CD4-positive, alpha-beta T cell treated with Interleukin-2 at 100 ng/mL for 4 hours (primary cell): ENCODE data around the gene DYNLRB2.
A peak's percentile ranks its signal among the peaks of the same experiment; 100 is the strongest.

ENCODE experiments used
- DNase-seq: peaks from one replicate; pipeline ENCODE4 v3.0.0-alpha.2; 2020; ENCODE audit warnings: low spot score

The DYNLRB2 gene

GRCh38 chr16:80552277-80552676 lies 11.5 kb downstream of the DYNLRB2 start:
- no peak for DNase-seq

- no peak for DNase-seq
Measured at GRCh38 chr16:80554033-80554432, 13.2 kb downstream of the DYNLRB2 start.

GRCh38 chr16:80556481-80556880 lies 15.7 kb downstream of the DYNLRB2 start:
- DNase-seq: no peak

GRCh38 chr16:80557037-80557436 lies 16.2 kb downstream of the DYNLRB2 start:
- DNase-seq: no peak

- no peak for DNase-seq
Measured at GRCh38 chr16:80559369-80559768, 18.6 kb downstream of the DYNLRB2 start.

- no peak for DNase-seq
Measured at GRCh38 chr16:80563066-80563465, 22.3 kb downstream of the DYNLRB2 start.

GRCh38 chr16:80564394-80564793 lies 23.6 kb downstream of the DYNLRB2 start:
- peak; percentile 27 for DNase-seq

- peak; percentile 76 for DNase-seq
Measured at GRCh38 chr16:80569440-80570105, 28.8 kb downstream of the DYNLRB2 start.

- DNase-seq: no peak
Measured at GRCh38 chr16:80570106-80570478, 29.3 kb downstream of the DYNLRB2 start.

- no peak for DNase-seq
Measured at GRCh38 chr16:80573700-80574120, 32.9 kb downstream of the DYNLRB2 start.

GRCh38 chr16:80576343-80576912 lies 35.6 kb downstream of the DYNLRB2 start:
- DNase-seq: no peak

- no peak for DNase-seq
Measured at GRCh38 chr16:80577485-80578280, 36.9 kb downstream of the DYNLRB2 start.

GRCh38 chr16:80580109-80580832 lies 39.5 kb downstream of the DYNLRB2 start:
- DNase-seq: peak; percentile 83

GRCh38 chr16:80583466-80583865 lies 42.7 kb downstream of the DYNLRB2 start:
- DNase-seq: no peak

GRCh38 chr16:80585764-80586163 lies 45.0 kb downstream of the DYNLRB2 start:
- peak; percentile 23 for DNase-seq

- no peak for DNase-seq
Measured at GRCh38 chr16:80586476-80586875, 45.7 kb downstream of the DYNLRB2 start.

- DNase-seq: no peak
Measured at GRCh38 chr16:80587071-80587470, 46.3 kb downstream of the DYNLRB2 start.

GRCh38 chr16:80591071-80591915 lies 50.5 kb downstream of the DYNLRB2 start:
- peak; percentile 69 for DNase-seq

- no peak for DNase-seq
Measured at GRCh38 chr16:80592273-80592672, 51.5 kb downstream of the DYNLRB2 start.

- no peak for DNase-seq
Measured at GRCh38 chr16:80594756-80595155, 54.0 kb downstream of the DYNLRB2 start.

GRCh38 chr16:80596507-80597207 lies 55.9 kb downstream of the DYNLRB2 start:
- DNase-seq: no peak
